ENCODE data around the gene EXO1.
"Not testable (repeated sequence)": the region's sequence is repeated elsewhere in the genome, so short reads cannot be mapped to it uniquely, and the experiment has no call there.

The EXO1 gene

DNA sequence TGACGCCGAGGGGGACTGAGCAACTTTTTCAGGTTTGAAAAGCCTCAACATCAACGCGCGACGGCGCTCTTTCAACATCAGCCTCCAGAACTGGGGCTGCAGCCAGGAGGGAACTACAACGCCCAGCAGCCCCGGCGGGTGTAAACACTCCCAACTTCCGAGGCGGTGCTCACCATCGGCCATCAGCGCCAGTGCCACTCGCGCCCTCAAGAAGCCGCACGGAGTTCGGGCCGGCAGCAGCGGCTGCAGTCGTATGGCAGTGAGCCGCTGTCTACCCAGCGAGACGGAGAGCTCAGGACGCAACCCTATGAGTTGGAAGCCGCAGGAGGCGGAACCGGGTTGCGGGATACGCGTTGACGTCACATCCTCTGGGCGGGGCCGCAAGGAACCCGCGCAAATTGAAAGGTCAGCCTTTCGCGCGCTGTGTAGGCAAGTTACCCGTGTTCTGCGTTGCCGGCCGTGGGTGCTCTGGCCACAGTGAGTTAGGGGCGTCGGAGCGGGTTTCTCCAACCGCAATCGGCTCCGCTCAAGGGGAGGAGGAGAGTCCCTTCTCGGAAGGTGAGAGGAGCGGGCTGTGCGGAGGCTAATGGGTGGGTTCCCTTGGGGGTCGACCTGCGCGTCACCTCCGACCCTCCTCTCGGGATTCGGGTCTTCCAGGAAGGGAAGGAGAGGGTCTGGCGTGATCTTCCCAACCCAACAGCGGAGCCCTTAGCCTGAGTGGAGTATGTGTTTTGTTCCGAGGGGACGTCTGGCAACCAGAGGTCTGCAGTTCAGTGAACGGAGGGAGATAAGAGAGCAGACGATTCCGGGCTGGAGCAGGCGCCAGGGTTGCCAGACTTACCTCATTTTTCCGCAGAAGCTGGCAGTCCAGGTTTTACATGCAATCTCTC is at the start of gene EXO1:
TSS of gene EXO1 (plus strand) at position 409 of the 890 bp plus-strand sequence. CDS start 2,222 bp downstream, outside the sequence.
- peak; percentile 97 for DNase-seq

DNA sequence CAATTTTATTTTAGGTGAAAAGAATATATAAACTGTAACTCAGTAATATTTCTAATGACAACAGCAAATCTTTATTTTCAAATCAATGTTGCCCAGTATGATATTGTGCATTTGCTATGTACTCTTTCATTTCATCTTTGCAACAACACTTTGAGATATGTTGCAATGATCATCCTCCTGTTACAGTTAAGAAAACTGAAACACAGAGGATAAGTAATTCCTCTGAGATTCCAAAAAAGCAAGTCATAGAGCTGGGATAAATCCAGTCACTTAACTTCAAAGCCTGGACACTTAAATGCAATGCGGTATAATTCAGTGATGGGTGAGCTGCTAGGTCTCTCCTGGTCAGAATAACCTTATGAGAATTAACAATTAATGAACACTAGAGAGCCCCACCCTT is 48.6 kb upstream of the EXO1 start:
- DNase-seq: no peak

DNA sequence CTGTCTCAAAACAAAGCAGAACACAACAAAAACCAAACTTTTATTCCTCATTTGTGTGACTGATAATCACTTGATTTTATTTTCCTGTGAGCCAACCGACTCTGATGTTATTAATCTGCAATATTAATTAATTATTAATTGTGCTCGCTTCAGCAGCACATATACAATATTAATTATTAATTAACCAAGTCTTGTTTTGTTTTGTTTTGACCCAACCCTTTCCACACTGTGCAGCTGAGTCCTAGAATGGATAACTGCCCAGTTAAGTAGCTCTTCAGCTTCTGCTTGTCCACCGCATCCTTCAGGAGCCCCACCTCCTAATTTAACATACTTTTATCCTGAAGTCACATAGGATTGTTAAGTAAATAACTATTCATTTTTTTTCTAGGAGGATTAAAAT is 47.4 kb upstream of the EXO1 start:
- DNase-seq: no peak

DNA sequence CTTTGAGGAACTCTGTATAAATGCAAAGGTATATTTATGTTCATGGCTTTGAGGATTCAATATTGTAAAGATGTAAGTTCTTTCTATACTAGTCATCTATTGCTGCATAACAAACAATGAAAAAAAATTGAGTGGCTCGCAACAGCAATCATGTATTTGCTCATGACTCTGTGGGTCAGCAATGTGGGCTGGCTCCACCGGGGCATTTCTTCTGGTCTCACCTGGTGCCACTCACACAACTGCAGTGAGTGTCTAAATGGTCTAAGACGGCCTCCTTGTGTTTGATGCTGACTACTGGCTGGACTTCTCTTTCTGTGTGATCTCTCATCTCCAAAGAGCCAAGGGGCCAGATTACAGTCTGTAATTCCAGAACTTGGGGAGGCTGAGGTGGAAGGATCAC is 45.1 kb upstream of the EXO1 start:
- DNase-seq: no peak

DNA sequence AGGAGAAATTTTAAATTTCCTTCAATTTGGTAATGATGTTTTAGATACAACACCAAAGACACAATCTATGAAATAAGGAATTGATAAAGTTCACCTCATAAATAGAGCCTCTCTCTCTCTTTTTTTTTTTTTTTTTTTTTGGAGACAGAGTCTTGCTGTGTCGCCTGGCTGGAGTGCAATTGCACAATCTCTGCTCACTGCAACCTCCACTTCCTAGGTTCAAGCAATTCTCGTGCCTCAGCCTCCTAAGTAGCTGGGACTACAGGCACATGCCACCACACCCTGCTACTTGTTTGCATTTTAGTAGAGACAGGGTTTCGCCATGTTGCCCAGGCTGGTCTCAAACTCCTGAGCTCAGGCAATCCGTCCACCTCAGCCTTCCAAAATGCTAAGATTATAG is 43.3 kb upstream of the EXO1 start:
- DNase-seq: not testable (repeated sequence)

DNA sequence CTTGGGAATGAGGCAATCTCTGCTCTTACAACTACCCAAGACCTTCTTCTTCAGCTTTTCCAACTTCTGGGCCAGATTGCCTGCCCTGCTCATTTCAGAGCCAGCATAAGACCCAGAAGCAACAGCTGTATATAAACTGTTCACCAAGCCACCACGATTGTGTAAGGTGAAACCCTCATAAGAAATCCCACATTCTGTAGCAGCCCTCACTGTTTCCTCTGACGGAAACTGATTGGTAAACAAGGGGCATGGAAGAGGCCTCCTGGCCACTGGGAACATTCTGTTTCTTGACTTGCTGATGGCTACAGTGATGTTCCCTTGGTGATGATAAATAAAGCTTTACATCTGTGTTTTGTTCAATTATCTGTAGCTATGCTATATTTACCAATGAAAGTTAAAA is 39.7 kb upstream of the EXO1 start:
- no peak for DNase-seq

DNA sequence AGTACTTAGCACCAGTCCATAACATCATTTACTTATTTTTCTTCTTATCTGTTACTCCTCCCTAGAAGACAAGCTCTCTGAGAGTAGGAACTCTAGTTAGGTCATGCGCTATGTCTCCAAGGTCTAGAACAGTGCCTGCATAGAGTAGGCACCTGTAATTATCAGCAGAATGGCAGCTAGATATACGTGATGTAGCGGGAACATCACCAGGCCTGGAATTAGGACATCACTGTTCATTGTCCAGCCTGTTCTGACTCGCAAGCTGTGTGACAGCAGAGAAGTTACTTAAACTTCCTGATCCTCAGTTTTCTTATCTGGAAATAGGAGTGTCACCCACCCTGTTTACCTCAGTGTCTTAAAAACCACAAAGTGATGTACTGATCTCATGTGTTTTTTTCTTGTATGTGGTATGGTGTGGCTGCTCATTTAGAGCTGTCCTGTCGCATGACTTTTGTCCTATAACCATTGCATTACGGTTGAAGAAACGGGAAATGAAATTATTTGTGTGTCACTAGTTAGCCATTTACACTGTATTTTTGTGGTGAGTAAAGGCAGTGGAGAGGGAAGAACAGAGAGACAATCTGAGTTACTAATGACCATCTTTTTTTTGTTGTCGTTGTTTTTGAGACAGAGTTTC is 37.1 kb upstream of the EXO1 start:
- no peak for DNase-seq

DNA sequence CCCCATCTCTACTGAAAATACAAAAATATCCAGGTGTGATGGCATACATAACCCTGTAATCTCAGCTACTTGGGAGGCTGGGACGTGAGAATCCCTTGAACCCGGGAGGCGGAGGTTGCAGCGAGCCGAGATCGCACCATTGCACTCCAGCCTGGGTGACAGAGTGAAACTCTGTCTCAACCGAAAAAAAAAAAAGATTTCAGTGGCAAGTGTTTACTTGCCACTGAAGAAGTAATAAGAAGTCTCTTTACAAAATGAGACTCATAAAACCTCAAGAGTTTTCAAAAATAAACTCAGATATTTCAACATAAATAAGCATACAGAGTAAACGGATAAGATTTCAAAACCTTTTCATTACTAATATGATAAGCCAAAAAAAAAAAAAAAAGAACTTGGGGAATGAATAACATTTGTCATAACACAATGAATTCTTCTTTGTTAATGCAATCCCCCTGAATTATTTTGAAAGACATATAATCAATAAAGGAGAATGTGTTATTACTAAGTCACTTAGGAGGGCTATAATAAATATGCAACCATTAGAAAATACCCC is 34.2 kb upstream of the EXO1 start:
- no peak for DNase-seq

DNA sequence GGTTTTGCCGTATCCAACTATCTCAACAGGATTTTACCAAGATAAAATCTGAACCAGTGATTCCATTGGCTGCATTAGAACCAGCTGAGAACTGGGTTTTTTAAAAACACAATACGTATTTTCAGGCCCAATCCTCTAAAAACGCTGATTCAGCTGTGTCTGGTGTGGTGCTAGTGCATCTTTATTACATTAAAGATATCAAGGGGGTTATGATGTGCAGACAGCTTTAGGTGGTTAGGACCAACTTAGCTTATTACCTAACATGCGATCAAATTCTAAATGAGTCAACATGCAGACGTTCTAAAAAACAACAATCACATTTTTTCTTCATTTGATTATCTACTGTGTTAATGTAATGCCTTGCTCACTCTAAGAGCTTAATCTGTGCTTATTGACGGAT is 32.0 kb upstream of the EXO1 start:
- DNase-seq: no peak

DNA sequence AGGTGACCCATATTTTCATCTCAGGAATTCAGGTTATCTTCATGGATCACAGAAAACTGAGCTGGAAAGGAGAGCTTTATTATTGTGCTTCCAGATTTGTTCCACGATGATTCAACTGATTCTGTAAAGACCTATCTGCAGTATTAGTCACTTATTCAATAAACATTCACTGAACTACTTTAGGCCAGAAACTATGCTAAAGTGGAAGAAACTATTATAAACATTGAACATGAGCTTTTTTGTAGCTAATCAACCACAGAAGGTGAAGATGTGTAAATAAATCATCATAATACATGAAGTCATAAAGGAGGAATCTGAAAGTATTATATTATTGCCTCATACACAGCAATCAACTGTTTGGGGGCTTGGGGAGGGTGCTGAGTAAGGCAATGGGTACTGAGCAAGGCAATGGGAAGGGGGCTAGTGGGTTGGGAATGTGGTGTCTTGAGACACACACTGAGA is 30.6 kb upstream of the EXO1 start:
- DNase-seq: peak; percentile 10

DNA sequence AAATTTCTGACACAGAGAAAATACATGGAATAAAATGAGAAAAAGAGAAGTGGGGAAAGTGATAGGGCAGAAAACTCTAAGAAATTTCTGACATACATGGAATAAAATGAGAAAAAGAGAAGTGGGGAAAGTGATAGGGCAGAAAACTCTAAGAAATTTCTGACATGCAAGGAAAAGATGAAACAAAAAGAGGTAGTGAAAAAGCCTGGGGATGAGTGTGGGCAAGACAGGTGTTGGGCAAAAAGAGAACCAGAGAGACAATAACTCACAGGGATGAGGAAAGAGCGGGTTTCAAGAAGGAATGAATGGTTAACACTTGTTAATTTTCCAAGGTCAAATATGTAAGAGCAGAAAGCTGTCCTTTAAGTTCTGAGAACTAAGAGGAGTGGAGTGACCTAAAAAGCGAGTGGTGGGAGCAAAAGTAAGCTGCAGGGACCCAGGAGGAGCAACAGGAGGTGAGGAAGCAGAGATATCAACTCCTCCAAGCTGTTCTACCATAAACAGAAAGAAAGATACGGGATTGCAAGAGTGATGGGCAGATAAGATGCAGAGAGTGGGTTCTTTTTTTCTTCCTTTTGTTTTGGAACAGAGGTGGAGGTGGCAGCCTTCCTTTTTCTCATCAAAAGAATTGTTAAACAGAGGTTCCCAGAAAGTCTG is 29.9 kb upstream of the EXO1 start:
- DNase-seq: no peak

DNA sequence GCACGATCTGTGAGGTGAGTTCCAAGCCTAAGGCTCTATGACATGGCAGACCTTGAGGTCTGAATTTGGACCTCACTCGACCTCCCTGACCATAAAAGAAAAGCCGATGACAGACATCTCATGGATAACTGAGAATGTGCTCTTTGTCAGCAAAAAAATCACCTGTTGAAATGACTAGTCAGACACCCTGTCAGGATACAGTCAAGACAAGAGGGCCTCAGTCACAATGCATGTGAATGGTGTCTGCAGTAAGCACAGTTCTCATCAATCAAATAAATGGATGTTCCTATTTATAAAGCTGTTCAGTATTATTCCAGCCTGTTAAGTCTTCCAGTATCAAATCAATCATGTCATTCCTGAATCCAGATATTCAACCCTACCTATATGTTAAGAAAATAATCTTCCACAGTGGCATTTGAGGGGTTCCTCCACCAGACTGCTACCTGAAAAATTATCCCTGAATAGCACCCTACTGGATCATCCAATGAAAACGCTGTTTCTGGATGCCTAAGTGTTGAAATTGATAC is 28.6 kb upstream of the EXO1 start:
- DNase-seq: no peak

DNA sequence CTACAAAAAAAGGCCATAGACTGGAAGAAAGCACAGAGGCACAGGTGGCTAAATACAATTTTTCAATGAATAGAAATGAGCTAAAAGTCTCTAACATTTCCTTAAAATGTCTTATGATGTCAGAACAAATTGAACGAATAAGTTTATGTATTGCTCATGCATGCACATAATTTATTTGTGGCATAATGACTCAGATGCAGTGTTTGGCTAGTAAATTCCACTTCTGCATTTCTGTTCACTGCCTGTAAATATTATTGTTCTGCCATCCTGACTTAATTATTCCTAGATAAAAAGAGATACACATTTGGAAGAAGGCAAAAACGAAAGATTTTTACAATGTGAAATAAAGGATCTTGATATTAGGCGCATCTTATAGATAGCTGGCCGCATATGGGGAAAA is 26.6 kb upstream of the EXO1 start:
- no peak for DNase-seq

DNA sequence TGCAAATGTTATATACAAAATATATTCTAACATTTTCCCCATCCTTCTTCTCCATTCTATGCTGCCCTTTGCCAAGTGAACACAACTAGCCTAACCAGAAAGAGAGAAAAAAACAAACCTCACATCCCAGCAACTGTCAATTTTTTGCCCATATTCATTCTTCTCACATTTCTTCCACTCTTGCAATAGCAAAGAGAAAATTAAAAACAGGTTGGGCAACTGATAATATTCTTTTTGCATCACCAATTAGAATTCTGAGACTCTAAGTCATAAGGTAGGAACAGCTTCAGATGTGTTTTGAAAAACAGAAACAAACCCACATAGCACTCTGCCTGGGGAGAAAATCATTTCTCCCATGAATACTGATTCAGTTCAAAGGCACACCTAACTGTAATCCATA is 25.2 kb upstream of the EXO1 start:
- DNase-seq: no peak

DNA sequence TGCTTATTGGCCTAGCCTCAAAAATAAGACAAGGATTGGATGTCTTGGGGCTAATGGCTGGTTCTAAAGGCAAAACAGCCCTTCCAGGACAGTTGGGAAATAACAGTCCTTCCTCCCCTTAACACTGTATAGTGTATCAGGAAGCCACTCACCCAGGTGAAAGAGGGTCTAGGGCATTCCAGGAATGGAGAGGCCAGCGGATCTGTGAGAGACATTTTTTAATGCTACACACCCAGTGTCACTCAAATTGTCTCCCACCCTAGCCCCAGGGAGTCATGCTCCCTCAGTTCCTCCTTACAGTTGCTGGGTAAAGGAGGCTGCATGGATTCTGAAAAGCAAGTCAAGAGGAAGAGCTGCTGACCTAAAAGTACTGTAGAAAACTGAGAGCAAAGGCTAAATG is 24.1 kb upstream of the EXO1 start:
- DNase-seq: no peak

DNA sequence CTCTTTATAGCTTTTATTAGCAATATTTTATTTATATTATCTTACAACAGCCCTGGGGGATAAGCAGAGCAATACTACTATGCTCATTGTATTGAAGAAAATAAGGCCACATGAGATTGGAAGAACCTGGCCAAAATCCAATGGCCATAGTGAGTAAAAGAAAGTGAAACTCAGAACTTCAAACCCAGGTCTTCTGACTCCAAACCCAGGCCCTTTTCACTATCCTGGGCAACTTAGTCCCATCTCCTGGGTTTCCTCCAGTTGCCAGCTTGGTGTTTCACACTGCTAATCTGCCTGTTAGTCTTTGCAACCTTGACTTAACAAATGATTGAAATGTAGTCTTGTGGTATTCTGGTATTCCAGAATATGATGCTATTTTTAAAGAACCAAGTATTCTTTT is 22.4 kb upstream of the EXO1 start:
- DNase-seq: no peak

DNA sequence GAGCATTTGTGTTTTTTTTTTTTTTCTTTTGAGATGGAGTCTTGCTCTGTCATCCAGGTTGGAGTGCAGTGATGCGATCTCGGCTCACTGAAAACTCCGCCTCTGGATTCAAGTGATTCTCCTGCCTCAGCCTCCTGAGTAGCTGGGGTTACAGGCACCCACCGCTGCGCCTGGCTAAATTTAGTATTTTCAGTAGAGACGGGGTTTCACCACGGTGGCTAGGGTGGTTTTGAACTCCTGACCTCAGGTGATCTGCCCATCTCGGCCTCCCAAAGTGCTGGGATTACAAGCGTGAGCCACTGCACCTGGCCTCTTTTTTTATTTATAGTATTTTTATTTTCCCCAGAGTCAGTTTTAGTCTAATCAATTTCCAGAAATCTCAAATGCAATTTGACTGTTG is 21.4 kb upstream of the EXO1 start:
- DNase-seq: not testable (repeated sequence)

DNA sequence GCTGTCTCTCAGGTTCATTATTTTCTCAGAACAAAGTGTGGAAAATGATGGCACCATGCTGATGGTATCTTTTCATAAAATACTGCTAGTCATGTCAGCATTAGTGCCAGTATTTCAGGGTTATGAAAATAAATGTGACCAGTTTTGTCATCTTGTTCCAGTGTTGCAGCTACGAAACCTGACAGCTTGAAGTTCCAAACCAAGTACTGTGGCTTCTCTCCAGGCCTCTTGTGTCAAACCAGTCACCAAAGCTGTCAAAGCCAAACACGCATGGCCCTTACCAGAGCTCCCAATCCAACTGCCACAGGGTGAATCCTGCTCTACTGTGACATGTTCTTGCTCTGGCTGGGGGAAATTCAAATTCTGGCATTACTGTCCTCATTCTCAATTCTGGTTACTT is 20.7 kb upstream of the EXO1 start:
- no peak for DNase-seq

DNA sequence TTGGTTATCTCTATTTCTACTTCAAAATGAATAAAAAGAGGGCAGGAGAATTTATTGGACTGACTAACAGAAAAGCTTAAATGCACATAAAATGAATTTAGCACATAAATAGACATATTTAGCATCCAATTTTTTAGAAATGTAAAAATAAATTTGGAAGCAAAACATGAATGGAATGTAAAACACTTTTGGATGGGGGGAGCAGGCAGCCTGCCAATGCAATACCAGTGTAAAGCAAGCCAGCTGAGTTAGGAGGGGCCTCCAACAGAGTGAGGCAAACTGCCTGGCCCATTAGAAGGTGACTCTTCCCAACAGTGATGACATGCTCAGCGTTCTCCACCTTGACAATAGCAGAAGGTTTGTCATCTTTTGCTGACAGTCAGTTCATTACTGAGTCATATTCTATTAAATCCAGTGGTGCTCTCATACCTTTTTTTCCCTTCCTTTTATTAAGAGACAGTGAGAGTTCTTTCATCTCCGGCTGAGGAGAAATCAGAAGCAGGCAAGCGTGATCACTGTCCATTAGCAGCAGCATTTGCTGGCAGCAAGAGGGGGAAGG is 19.5 kb upstream of the EXO1 start:
- DNase-seq: no peak

DNA sequence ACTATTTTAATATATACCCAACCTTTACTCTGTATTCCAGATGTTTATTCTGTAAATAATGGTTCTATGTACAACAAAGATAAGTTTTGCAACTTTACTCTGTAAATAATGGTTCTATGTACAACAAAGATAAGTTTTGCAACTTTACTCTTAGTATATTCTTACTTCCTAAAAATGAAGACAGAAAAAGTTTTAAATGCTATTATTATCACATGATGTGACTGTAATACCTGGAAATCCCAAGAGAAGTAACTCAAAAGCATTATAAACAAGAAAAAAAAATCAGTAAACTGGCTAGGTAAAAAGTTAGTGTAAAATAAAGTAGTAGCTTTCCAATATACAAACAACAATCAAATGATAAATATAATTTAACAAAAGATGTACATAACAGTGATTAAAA is 18.5 kb upstream of the EXO1 start:
- DNase-seq: no peak

DNA sequence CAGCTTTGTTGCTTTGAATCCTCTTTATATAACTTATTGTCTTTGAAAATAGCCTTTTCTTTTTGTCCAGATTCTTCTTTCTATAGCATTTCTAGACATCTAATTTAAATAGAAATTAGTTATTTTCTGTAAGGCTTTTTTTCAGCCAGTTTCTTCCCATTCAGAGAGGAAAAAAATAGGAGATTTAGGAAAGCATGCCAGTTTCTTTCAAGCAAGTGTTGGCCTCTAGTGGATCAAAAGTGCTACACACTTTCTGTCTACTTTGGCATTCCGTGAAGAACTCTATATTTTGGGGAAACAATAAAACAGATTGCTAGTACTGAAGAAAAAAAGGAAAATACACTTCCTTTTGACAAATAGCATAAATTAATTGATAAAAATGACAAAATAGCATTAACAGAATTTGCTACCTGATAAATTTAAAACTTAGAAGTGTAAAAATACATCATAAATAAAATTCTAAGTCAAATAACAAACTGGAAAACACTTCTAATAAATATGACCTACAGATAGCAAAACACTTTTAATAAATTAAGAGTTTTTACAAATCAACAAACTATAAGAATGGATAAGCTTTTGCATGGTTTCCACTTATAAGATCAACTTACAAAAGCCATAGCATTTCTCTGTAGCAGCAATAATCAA is 13.1 kb upstream of the EXO1 start:
- peak; percentile 76 for DNase-seq

DNA sequence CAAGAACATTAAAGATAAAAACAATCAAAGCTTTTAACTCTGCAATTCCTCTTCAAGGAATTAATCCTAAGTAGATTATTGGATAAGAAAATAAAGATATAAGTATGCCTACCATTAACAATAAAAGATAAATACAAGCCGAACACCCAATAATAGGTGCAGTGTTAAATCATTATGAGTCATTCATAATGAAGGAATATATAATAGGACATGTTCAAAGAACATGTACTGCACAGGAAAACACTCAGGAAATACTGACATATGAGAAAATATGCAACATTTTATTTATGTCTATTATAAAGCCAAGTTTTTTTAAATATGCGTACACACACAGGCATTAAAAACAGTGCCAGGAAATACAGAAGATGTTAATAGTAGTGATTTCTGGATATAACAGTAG is 11.1 kb upstream of the EXO1 start:
- no peak for DNase-seq

DNA sequence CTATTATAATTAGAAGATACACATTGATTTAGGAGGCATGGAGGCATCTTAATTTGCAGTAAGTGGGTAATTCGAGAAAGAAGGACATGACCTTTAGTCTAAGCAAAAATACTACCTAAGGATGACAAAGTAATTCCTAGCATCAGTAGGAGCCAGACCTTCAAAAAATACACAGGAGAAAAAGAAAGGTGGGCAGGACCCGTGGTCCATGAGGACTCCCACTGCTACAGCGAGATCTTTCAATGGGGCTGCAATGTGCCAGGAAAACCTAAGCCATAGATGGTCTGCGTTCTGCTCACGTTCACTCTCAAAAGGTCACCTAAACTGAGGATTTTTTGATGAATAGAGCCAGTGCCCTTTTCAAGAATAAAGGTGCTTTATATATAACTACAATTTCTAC is 10.6 kb upstream of the EXO1 start:
- DNase-seq: no peak
